ENCODE results near the gene SLC25A22. TPM values are rescaled to one million over a fixed set of nuclear protein-coding genes. Genes with fewer than 3 reads are reported as not detected.

The SLC25A22 gene
- total and polyA plus RNA-seq, 9 of the 15 experiments (the other 6 are each of a cell fraction or from before 2014, with no cell fraction given): 0.41 to 55.4 (median 11.4) TPM

- TF ChIP-seq RREB1 (CRISPR knock-in tag; IDR thresholded peaks at IDR 0.05): no peak
- no peak for TF ChIP-seq HNRNPLL (IDR thresholded peaks at IDR 0.05; ENCODE audit: low read depth, low read length, poor library complexity, severe bottlenecking)
- no peak for TF ChIP-seq CC2D1A (IDR thresholded peaks at IDR 0.05)
- TF ChIP-seq LCOR (CRISPR knock-in tag; IDR thresholded peaks at IDR 0.05): no peak
- TF ChIP-seq SIN3A (IDR thresholded peaks at IDR 0.05; ENCODE audit: borderline replicate concordance in 2 of 2, control insufficient read depth in 1 of 2, low read depth in 2 of 2, low read length in 2 of 2): peak; percentile 89 to 94; a peak in 3 of 4 replicates
- TF ChIP-seq GTF2F1 (IDR thresholded peaks at IDR 0.05; ENCODE audit: low read depth, low read length): no peak
- TF ChIP-seq PREB (CRISPR knock-in tag; IDR thresholded peaks at IDR 0.05): no peak
- TF ChIP-seq BRD4 (IDR thresholded peaks at IDR 0.05): no peak
- no peak for TF ChIP-seq POLR3G (IDR thresholded peaks at IDR 0.05; ENCODE audit: extremely low read depth, insufficient read length, insufficient replicate concordance)
- TF ChIP-seq HNRNPK (IDR thresholded peaks at IDR 0.05; ENCODE audit: low read depth, low read length, poor library complexity, severe bottlenecking): no peak
- TF ChIP-seq TOE1 (IDR thresholded peaks at IDR 0.05; ENCODE audit: borderline replicate concordance): 0 out of 2 replicates have a peak, but pooled peaks have one; percentile 37
- no peak for TF ChIP-seq TOE1 (CRISPR knock-in tag; IDR thresholded peaks at IDR 0.05; ENCODE audit: borderline replicate concordance, low read depth)
- TF ChIP-seq NEUROD1 (IDR thresholded peaks at IDR 0.05; ENCODE audit: borderline replicate concordance, low read depth, low read length, partially characterized antibody): peak; percentile 29
- TF ChIP-seq CHCHD3 (CRISPR knock-in tag; IDR thresholded peaks at IDR 0.05): no peak
- no peak for TF ChIP-seq ZNF76 (CRISPR knock-in tag; IDR thresholded peaks at IDR 0.05; ENCODE audit: borderline replicate concordance)
- TF ChIP-seq RCOR1 (IDR thresholded peaks at IDR 0.05; ENCODE audit: borderline replicate concordance in 1 of 2, low read depth in 2 of 2, low read length in 2 of 2): no peak
- TF ChIP-seq HBP1 (CRISPR knock-in tag; IDR thresholded peaks at IDR 0.05): peak; percentile 55; the same call in 1 of the 2 replicates
- no peak for TF ChIP-seq SNRNP70 (optimal IDR thresholded peaks at IDR 0.05; ENCODE audit: low read depth, low read length)
- 0 out of 2 replicates have a peak, but pooled peaks have one; percentile 27 for TF ChIP-seq ZNF311 (CRISPR knock-in tag; IDR thresholded peaks at IDR 0.05)
Observed at GRCh38 chr11:797296-798092, 587 bp downstream of the SLC25A22 start (continued).

Measured in K562 (cell line).